ENCODE measurements around the gene NR1D1. TPM values are rescaled to one million over a fixed set of nuclear protein-coding genes. Genes with fewer than 3 reads are reported as not detected.

NR1D1 gene
- total and polyA plus RNA-seq, 2 of the 8 experiments (the other 6 are each of a cell fraction or from before 2014, with no cell fraction given): 1.5 to 4.6 TPM

- Histone ChIP-seq H3K27me3 (replicated peaks in 1 of 4; ENCODE audit: control insufficient read depth in 3 of 4, extremely low read depth in 1 of 4, insufficient read depth in 3 of 4, low read length in 3 of 4) (peaks cover 5 to 18% (median 9%) of the 10 kb centered on the region in 4 experiments; a peak in 6 of 7 replicates), H2BK12ac (ENCODE audit: low read depth, low read length) (no peak overlapping the region), H3K4me3 (ENCODE audit: extremely low read depth in 1 of 4, insufficient read depth in 2 of 4, low read depth in 3 of 4, low read length in 4 of 4) (no peak overlapping the region), H2AK5ac (ENCODE audit: low read depth, low read length) (no peak overlapping the region), H3K4ac (replicated peaks; ENCODE audit: insufficient read length, low read depth, low read length) (no peak overlapping the region), H2BK20ac (ENCODE audit: low read length) (no peak overlapping the region), H3K14ac (ENCODE audit: insufficient read length) (no peak overlapping the region), H4K91ac (replicated peaks; ENCODE audit: insufficient read length, low read length) (no peak overlapping the region), H2BK15ac (ENCODE audit: low read length) (no peak overlapping the region), H3K23ac (ENCODE audit: insufficient read length) (no peak overlapping the region), H3K9ac (replicated peaks in 1 of 4; ENCODE audit: extremely low read depth in 1 of 4, low read depth in 3 of 4, low read length in 3 of 4) (no peak overlapping the region), H3K23me2 (ENCODE audit: low read depth, low read length) (peaks cover 3% of the 10 kb centered on the region; the same call in 1 of the 2 replicates), H2BK5ac (ENCODE audit: low read depth, low read length) (no peak overlapping the region), H3K79me1 (ENCODE audit: low read depth, low read length) (peaks cover 4% of the 10 kb centered on the region; the same call in 1 of the 2 replicates), H3K4me2 (ENCODE audit: insufficient read depth in 1 of 2, low read depth in 2 of 2, low read length in 2 of 2) (no peak overlapping the region), H3K79me2 (ENCODE audit: control insufficient read depth in 1 of 2, insufficient read depth in 2 of 2, low read length in 2 of 2) (no peaks in the 10 kb centered on the region; a peak in 1 of 4 replicates), H4K20me1 (replicated peaks in 1 of 2; ENCODE audit: control insufficient read depth in 1 of 2, insufficient read depth in 2 of 2, low read length in 2 of 2) (no peaks in the 10 kb centered on the region), H3K4me1 (replicated peaks in 1 of 4; ENCODE audit: control insufficient read depth in 3 of 4, insufficient read depth in 4 of 4, low read length in 3 of 4) (peaks cover 8 to 32% (median 16%) of the 10 kb centered on the region in 4 experiments), H3K27ac (ENCODE audit: low read depth, low read length) (no peak overlapping the region), H2AFZ (ENCODE audit: low read length) (no peak overlapping the region), H3K56ac (replicated peaks; ENCODE audit: insufficient read length, low read depth, low read length) (no peak overlapping the region), H2BK120ac (replicated peaks; ENCODE audit: low read depth, low read length) (no peak overlapping the region), H3K18ac (ENCODE audit: extremely low read depth, low read length) (no peak overlapping the region), H4K5ac (ENCODE audit: insufficient read length, low read depth, low read length) (no peak overlapping the region), H3K36me3 (ENCODE audit: control insufficient read depth in 2 of 4, insufficient read depth in 4 of 4, low read length in 3 of 4) (peaks cover 0 to 27% (median 14%) of the 10 kb centered on the region in 4 experiments; a peak in 5 of 8 replicates), H3K9me3 (ENCODE audit: insufficient read depth in 2 of 2, low read depth in 1 of 2, low read length in 1 of 2) (peaks cover 0 to 6% of the 10 kb centered on the region in 2 experiments; a peak in 1 of 4 replicates), H4K8ac (ENCODE audit: extremely low read depth, insufficient read depth, low read length) (no peak overlapping the region)
- 94% methylated on average over 14 of the region's 14 CpGs; no CpG with 5 or more reads in 1 of the 2 experiments for WGBS, 2 experiments (ENCODE audit: extremely low coverage in 1 of 2, insufficient coverage in 1 of 2, insufficient read length in 1 of 2, insufficient replicate concordance in 2 of 2, low coverage in 1 of 2, low lambda C conversion rate in 2 of 2, missing lambda C conversion rate in 1 of 2)
- DNase-seq (ENCODE audit: low read depth in 1 of 2, low spot score in 2 of 2) (no peak), FAIRE-seq (no peak)
- CTCF ChIA-PET (ENCODE audit: partially characterized antibody): interaction anchor here (0.7 to 8.5 kb wide), 9 partner anchors 9 to 81 kb away, joined by 3 to 85 read pairs (median 7); no protein-coding TSS in a partner anchor
- POLR2A ChIA-PET (ENCODE audit: partially characterized antibody): interaction anchor here (1.5 to 20.8 kb wide), 2 partner anchors 8 to 22 kb away, joined by 5 to 399 read pairs; partner anchors contain the start of gene MSL1
- TF ChIP-seq ATF2 (IDR thresholded peaks at IDR 0.05; ENCODE audit: low read length) (no peak), SIN3A (conservative IDR thresholded peaks at IDR 0.05 in 1 of 2, IDR thresholded peaks at IDR 0.05 in 1 of 2; ENCODE audit: low read depth in 1 of 2, low read length in 2 of 2) (no peak), TBP (IDR thresholded peaks at IDR 0.05; ENCODE audit: low read depth, low read length) (no peak), POLR2A (IDR thresholded peaks at IDR 0.05; ENCODE audit: control extremely low read depth in 1 of 2, low read depth in 2 of 2, low read length in 2 of 2) (no peak), EP300 (IDR thresholded peaks at IDR 0.05; ENCODE audit: borderline replicate concordance in 1 of 2, low read depth in 2 of 2, low read length in 2 of 2) (no peak), CEBPB (IDR thresholded peaks at IDR 0.05; ENCODE audit: low read depth, low read length) (no peak), CBX5 (IDR thresholded peaks at IDR 0.05; ENCODE audit: low read depth, low read length) (no peak)
Observed at GRCh38 chr17:40094874-40095273, 5.5 kb downstream of the NR1D1 start.

All from H1 (cell line).